ENCODE measurements around the gene ITGAD.

DNA sequence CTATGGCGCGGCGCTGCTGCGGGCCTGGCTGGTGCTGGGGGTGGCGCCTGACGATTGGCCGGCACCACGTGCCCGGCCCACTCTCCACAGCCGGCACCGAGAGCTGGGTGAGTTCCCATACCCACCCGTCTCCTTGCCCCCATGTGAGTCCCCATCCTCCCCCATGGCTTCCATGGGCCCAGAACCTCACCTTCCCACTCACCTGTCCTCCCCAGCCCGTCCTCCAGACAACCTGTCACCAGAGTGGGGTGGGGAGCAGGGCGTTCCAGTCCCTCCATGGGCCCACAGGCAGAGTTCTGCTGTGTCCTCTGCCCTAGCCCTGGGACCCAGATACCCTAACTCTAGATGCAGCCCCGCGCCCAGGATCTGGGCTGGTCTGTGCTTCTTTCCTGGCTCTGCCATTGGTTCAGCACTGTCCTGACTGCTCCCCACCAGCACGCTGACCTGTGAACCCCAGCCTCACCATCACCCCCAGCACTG, 71.7 kb downstream of the ITGAD start:
- no peak for TF ChIP-seq EZH2 (IDR thresholded peaks at IDR 0.05; ENCODE audit: low read length, unreplicated experiment)
- TF ChIP-seq, protein P1, sequence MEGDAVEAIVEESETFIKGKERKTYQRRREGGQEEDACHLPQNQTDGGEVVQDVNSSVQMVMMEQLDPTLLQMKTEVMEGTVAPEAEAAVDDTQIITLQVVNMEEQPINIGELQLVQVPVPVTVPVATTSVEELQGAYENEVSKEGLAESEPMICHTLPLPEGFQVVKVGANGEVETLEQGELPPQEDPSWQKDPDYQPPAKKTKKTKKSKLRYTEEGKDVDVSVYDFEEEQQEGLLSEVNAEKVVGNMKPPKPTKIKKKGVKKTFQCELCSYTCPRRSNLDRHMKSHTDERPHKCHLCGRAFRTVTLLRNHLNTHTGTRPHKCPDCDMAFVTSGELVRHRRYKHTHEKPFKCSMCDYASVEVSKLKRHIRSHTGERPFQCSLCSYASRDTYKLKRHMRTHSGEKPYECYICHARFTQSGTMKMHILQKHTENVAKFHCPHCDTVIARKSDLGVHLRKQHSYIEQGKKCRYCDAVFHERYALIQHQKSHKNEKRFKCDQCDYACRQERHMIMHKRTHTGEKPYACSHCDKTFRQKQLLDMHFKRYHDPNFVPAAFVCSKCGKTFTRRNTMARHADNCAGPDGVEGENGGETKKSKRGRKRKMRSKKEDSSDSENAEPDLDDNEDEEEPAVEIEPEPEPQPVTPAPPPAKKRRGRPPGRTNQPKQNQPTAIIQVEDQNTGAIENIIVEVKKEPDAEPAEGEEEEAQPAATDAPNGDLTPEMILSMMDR (conservative IDR thresholded peaks at IDR 0.05; ENCODE audit: low read depth, low read length): no peak

Data from PC-3 (cell line).